ENCODE measurements around the gene NEURL1.
"Not testable (repeated sequence)": the region's sequence is repeated elsewhere in the genome, so short reads cannot be mapped to it uniquely, and the experiment has no call there.

Gene NEURL1

GRCh38 chr10:103618575-103619423, 125.3 kb downstream of the NEURL1 start:
- no peak for DNase-seq (ENCODE audit: extremely low read depth in 1 of 2, low read depth in 1 of 2)

GRCh38 chr10:103619424-103620351, 126.2 kb downstream of the NEURL1 start:
- DNase-seq (ENCODE audit: extremely low read depth in 1 of 2, low read depth in 1 of 2), result no peak

- DNase-seq (ENCODE audit: extremely low read depth in 1 of 2, low read depth in 1 of 2), result no peak
Measured at GRCh38 chr10:103620352-103620740, 126.8 kb downstream of the NEURL1 start.

GRCh38 chr10:103620891-103621782, 127.6 kb downstream of the NEURL1 start:
- no peak for DNase-seq (ENCODE audit: extremely low read depth in 1 of 2, low read depth in 1 of 2)

- no peak for DNase-seq (ENCODE audit: extremely low read depth in 1 of 2, low read depth in 1 of 2)
Measured at GRCh38 chr10:103621783-103622125, 128.2 kb downstream of the NEURL1 start.

GRCh38 chr10:103622286-103622685, 128.8 kb downstream of the NEURL1 start:
- no peak for DNase-seq (ENCODE audit: extremely low read depth in 1 of 2, low read depth in 1 of 2)

- DNase-seq (ENCODE audit: extremely low read depth in 1 of 2, low read depth in 1 of 2), result no peak
Measured at GRCh38 chr10:103622935-103623574, 129.6 kb downstream of the NEURL1 start.

GRCh38 chr10:103626178-103626577, 132.7 kb downstream of the NEURL1 start:
- DNase-seq (ENCODE audit: extremely low read depth in 1 of 2, low read depth in 1 of 2), result no peak

GRCh38 chr10:103627111-103627892, 133.8 kb downstream of the NEURL1 start:
- no peak for DNase-seq (ENCODE audit: extremely low read depth in 1 of 2, low read depth in 1 of 2)

- DNase-seq (ENCODE audit: extremely low read depth in 1 of 2, low read depth in 1 of 2), result no peak
Measured at GRCh38 chr10:103627893-103628292, 134.4 kb downstream of the NEURL1 start.

GRCh38 chr10:103629581-103629980, 136.1 kb downstream of the NEURL1 start:
- no peak for DNase-seq (ENCODE audit: extremely low read depth in 1 of 2, low read depth in 1 of 2)

GRCh38 chr10:103630156-103630555, 136.7 kb downstream of the NEURL1 start:
- no peak for DNase-seq (ENCODE audit: extremely low read depth in 1 of 2, low read depth in 1 of 2)

GRCh38 chr10:103632247-103632642, 138.7 kb downstream of the NEURL1 start:
- no peak for DNase-seq (ENCODE audit: extremely low read depth in 1 of 2, low read depth in 1 of 2)

GRCh38 chr10:103632871-103633270, 139.4 kb downstream of the NEURL1 start:
- DNase-seq (ENCODE audit: extremely low read depth in 1 of 2, low read depth in 1 of 2), result not testable (repeated sequence)

- no peak for DNase-seq (ENCODE audit: extremely low read depth in 1 of 2, low read depth in 1 of 2)
Measured at GRCh38 chr10:103633846-103634245, 140.3 kb downstream of the NEURL1 start.

- no peak for DNase-seq (ENCODE audit: extremely low read depth in 1 of 2, low read depth in 1 of 2)
Measured at GRCh38 chr10:103635580-103635979, 142.1 kb downstream of the NEURL1 start.

GRCh38 chr10:103636492-103636891, 143.0 kb downstream of the NEURL1 start:
- DNase-seq (ENCODE audit: extremely low read depth in 1 of 2, low read depth in 1 of 2), result no peak

GRCh38 chr10:103637011-103637410, 143.5 kb downstream of the NEURL1 start:
- DNase-seq (ENCODE audit: extremely low read depth in 1 of 2, low read depth in 1 of 2), result no peak

GRCh38 chr10:103637927-103638557, 144.5 kb downstream of the NEURL1 start:
- DNase-seq (ENCODE audit: extremely low read depth in 1 of 2, low read depth in 1 of 2), result no peak

Data from activated CD8-positive, alpha-beta memory T cell treated with anti-CD3 and anti-CD28 coated beads for 1 hour (primary cell).